Erythroblast (primary cell): ENCODE results near the gene DPP10.

Experiments
- GATA1 ChIP-seq: IDR thresholded peaks from 2 replicates; pipeline ENCODE4 v1.6.1; 2011; ENCODE audit warnings: low read depth, mild to moderate bottlenecking, control low read depth, low read length, moderate library complexity
- POLR2A ChIP-seq: IDR thresholded peaks from 2 replicates; pipeline ENCODE4 v1.6.1; 2011; ENCODE audit warnings: mild to moderate bottlenecking, low read length

GRCh38 chr2:115075800-115076199 lies 633.4 kb downstream of the DPP10 start:
- TF ChIP-seq POLR2A (no peak), GATA1 (no peak)
